Dermis microvascular lymphatic vessel endothelial cell (primary cell): ENCODE measurements around the gene GPR157. TPM values are rescaled to one million over a fixed set of nuclear protein-coding genes. Genes with fewer than 3 reads are reported as not detected.
"Not testable (repeated sequence)": the region's sequence is repeated elsewhere in the genome, so short reads cannot be mapped to it uniquely, and the experiment has no call there.

Experiments used
- DNase-seq, 2 donors: peaks; one replicate each; pipeline versions ENCODE4 v3.0.0 to v3.0.0-alpha.2; 2010; ENCODE audit warnings: low read depth in 2 of 2
- total RNA-seq: library from RNA; depleted of rRNA; stranded (reverse); fragments of >200 nt; gene quantifications from 2 replicates; pipeline ENCODE4 v1.2.1, GENCODE V29; 2014

The GPR157 gene
- total RNA-seq, 1 donor from 2014 or later: 3.9 TPM

DNA sequence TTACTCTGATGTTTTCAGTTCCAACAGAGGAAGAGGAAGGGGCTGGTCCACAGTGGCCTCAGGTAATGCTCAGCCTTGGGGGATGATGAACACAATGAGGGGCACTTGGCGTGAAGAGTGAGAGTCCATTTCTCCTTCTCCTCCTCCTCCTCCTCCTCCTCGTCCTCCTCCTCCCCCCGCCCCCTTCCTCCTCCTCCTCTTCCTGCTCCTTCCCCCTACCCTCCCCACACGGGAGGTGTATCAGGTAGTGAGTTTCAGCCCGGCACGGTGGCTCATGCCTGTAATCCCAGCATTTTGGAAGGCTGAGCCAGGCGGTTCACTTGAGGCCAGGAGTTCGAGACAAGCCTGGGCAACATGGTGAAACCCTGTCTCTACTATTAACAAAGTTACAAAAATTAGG, 17.3 kb upstream of the GPR157 start:
- DNase-seq: no peak

DNA sequence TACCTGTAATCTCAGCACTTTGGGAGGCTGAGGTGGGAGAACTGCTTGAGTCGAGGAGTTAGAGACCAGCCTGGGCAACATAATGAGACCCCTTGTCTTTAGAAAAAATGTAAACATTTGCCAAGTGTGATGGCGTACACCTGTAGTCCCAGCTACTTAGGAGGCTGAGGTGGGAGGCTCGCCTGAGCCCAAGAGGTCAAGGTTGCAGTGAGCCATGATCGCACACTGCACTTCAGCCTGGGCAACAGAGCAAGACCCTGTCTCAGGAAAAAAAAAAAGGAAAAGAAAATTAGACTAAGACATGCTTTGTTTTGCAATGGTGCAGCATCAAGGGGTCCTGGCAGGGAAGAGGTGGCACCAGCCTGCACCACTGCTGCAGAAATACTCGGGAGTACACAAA, 16.8 kb upstream of the GPR157 start:
- no peak for DNase-seq

DNA sequence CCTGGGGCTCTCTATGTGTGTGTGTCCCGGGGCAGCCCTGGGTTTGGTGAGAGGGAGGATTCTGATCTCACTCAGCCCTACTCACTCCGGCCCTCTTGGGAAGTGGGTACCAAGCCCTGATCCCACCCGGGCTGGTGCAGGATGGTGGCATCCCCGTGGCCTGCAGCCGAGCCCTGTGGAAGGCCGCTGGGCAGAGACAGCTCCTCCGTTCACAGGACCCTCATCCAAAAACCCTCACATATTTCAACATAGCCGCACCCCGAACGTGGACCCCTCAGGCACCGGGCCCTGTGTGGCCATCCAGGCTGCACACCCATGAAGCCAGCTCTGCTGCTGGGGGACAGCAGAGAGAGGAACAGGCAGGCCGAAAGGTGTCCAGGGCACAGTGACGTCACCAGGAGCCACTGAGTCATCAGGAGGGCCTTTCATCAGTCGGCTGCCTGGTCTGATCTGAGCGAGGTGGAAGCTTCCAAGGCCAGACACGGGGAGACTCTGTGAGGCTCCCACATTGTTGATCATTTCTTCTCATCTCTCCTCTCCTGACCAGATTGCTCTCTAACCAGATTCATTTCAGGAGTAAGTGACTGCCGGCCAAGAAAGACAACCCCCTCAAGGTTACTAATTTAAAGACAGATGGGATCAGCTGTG, 16.2 kb upstream of the GPR157 start:
- peak in 1 of 2 donors; percentile 72 for DNase-seq

DNA sequence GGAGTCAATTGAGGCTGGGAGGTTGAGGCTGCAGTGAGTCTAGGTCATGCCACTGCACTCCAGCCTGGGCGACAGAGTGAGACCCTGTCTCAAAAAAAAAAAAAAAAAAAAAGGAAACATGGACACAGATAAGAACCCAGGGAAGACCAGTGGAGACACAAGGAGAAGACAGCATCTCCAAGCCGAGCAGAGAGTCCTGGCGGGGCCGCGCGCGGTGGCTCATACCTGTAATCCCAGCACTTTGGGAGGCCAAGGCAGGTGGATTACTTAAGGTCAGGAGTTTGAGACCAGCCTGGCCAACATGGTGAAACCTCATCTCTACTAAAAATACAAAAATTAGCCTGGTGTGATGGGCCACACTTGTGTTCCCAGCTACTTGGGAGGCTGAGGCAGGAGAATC, 15.6 kb upstream of the GPR157 start:
- DNase-seq: not testable (repeated sequence)

DNA sequence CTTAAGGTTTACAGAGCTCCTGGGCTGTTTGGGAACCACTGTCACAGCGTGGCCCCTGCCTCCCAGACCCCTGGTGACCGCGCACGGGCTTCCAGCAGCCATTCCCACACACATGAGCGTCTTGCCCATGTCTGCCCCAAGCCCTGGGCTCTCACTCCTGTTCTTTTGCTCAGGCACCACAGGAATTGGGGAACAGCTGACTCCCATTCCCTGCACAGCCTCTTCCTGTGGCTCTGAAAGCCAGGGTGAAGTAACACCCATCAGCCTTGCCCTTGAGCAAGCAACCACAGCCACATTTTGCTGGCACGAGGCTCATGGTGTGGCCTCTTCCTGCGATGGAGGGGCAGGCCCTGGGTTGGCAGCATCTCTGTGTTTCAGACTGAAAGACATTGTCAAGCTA, 14.3 kb upstream of the GPR157 start:
- DNase-seq: no peak

DNA sequence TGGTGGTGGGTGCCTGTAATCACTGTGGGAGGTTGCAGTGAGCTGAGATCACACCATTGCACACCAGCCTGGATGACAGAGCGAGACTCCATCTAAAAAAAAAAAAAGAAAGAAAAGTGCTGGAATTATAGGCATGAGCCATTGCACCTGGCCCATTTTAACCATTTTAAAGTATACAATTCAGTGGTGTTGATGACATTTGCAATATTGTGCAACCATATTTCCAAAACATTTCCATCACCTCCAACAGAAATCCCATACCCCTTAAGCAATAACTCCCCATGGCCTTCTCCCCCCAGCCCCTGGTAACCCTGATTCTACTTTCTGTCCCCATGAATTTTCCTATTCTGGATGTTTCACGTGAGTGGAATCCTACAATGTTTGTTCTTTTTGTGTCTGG, 11.0 kb upstream of the GPR157 start:
- DNase-seq: no peak

DNA sequence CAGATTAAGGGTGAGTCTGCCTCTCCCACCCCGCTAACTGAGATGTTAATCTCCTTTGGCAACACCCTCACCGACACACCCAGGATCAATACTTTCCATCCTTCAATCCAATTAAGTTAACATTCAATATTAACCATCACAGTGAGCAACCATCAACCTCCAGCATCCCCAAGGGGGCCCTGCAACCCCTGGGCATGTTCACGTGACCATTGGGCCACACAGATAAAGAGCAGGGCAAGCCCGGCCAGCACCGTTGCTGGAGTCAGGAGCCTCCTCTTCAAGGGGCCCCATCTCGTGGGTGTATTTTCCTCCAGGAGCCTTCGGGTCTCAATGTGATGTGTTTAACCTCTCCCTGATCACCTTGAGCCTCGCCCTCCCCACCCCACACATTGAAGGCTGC, 8.0 kb upstream of the GPR157 start:
- no peak for DNase-seq

DNA sequence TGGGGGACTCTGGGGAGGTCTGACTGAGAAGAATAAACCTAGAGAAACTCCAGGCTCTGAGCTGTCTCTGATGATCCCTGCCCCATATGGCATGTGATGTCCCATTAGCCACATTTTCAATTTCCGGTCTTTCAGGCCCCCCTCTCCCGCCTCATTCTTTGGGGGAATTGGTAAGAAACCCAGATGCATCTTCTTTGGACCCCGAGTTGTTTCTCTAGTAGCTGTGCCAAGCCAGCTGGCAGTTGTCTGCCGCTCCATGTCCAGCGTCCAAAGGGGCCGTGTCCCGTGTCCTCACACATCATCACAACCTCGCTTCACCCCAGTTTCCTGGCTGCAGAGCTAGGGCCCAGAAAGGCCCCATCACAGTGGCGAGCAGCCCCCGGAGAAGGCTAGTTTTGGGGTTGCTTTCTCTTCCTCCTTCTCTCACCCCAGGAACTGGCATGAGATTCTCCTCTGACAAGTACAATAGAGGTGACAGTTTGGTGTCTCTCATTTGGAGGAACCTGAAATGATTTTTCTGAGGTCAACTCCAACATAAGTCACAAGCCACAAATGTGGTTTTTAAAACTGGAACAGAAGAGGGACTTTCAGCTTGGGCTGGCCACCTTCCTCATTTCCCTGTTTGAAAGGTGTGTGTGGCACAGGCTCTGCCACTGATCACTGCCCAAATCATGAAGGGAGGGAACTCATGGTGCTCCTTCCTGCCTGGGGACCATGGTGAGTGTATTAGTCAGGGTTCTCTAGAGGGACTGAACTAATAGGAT, 6.4 kb upstream of the GPR157 start:
- DNase-seq: no peak

DNA sequence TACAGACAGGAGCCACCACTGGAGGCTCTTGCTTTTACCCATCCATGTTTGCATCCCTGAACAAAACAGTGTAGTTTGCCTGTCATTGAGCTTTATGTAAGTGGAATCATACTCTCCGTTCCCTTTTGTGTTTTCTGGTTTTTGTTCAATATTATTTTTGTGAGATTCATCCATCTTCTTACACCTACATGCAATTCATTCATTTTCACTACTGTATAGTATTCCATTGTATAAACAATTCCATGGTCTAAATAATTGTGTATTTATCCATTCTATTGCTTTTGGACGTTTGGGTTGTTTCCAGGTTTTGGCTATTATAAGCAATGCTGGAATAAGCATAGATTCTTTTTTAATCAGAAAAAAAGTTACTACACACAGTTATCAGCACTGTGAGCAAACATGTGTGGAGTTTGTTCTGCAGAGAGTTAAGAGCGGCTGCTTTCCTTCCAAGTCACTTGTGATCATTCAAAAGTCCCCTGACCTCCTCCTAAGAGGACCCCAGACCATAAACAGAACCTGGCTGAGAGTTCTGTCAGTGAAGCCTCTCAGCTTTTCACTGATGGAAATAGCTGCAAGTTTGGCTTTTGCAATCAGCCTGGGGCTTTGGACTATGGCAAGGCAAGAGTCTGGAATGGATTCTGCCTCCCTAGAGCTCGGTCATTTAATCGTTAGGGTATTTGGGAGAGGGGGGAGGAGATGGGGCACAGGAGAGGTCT, 5.1 kb upstream of the GPR157 start:
- DNase-seq: no peak

DNA sequence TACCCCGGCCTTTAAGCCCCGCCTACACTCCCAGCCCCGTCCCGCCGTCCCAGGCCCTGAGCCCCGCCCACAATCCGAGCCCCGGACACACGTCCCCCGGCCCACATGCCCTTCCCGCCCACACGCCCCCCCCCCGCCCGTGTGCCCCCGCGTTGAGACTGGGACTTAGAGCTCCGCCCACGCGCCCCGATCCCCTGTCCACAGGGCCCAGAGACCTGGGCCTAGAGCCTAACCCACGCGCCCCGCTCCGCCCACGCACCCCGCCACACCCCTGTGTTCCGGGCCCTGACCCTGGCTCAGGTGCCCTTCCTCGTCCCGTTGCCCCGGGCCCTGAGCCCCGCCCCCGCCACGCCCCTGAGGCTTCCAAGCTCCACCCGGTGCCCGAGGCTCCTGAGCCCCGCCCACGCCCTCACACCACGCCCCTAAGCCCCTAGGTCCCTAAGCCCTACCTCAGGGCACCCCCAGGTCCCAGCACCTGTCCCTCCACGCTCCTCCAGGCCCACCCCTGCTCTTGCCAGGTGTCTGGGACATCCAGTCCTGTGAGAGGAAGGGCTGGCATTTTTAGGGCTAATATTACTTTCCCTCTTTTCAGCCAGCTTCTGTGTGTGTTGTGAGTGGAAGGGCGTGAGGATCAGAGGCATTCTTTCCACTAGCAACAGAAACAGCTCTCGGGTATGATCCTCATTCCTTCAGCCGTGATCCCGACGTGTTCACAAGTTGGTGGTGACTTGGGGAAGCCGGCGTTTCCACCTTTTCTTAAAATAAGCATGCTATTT, 552 bp upstream of the GPR157 start:
- peak in 1 of 2 donors; percentile 69 for DNase-seq

DNA sequence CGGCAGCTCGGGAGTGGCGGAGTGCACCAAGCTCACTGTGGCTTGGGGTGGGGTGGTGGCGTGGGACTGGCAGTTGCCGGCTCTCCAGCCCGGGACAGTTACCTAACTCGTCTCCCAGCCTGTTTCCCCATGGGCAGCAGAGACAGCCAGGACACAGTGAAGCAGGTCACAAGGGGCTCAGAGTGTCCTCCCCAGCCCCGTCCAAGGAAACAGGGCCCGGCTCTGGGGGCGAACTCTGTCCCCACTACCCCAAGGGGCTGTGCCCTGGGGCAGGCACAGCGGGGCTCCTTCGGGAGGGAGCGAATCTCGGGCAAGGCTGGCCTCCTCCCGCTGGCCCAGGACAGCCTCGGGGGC, 759 bp downstream of the GPR157 start:
- no peak for DNase-seq

DNA sequence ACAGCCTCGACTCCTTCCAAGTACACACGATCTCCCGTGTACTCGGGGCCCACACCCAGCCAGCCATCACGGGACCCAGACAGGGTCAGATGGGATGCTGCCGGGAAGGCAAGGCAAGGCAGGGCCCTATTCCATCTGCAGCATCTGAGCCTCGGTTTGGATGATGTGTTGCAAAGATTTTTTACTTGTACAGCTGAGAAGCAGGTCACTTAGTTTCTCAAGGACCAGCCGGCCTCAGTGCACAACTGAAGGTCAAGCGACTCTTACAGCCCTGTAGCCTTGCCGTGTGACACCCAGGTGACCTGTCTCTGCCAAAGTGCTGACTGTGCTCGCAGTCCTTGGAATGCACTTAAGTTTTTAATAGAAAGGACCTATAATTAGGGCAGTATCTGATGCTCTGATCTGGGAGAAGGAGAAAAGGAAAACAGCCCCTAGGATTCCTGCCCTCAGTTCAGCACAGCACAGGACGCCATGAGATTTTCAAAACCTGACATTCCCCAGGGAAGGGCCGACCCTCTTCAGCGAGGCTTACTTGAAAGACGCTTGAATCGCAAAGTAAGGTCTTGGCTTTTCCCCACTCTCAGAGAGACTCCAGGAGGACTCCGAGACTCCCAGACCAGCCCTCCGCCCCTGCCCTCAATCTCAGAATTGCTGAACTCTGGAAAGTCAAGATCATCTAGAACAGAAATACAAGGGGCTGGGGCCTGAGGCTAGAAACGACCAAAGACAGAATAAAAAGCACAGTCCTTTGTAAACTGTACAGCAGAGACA, 1.3 kb downstream of the GPR157 start:
- DNase-seq: no peak

DNA sequence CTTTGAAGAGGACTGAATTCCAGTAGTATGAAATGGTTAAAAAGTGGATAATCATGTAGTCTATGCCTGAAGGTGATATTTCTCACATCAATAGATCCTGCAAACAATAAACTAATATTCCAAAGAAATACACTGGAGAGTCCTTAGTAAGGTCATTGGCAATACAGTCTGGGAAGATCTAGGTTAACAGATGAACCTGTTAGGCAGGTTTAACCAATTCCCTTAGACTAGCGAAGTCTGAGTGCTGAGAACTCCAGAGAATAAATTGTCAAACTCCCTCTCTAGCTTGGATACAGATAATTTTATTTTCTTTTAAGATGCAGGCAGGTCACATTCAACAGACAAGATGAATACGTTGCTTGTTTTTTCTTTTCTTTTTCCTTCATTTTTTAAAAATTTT, 2.4 kb downstream of the GPR157 start:
- DNase-seq: no peak

DNA sequence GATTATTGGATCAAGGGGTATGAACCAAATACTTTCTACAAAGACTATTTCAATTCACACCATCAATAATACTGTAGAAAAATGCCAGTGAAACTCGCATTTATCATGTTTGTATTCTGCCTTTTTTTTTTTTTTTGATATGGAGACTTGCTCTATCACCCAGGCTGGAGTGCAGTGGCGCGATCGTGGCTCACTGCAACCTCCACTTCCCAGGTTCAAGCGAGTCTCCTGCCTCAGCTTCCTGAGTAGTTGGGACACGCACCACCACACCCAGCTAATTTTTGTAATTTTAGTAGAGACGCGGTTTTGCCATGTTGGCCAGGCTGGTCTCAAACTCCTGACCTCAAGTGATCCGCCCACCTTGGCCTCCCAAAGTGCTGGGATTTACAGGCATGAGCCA, 3.1 kb downstream of the GPR157 start:
- not testable (repeated sequence) for DNase-seq

DNA sequence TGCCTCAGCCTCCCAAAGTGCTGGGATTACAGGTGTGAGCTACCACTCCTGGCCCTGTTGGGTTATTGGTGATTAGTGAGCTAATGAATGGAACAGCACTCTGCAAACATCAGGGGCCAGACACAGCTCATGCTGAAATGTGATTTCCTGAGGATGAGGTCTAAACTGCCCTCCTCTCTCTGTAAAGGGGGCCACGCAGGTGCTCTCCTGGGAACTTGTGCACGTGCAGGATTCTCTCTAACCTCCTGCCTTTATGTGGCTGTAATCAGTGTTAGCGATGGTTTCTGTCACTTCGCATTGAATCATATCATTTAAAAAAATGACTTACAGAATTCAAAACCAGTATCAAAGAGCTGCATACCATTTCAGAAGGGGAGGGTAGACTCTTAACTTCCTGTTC, 3.6 kb downstream of the GPR157 start:
- no peak for DNase-seq

DNA sequence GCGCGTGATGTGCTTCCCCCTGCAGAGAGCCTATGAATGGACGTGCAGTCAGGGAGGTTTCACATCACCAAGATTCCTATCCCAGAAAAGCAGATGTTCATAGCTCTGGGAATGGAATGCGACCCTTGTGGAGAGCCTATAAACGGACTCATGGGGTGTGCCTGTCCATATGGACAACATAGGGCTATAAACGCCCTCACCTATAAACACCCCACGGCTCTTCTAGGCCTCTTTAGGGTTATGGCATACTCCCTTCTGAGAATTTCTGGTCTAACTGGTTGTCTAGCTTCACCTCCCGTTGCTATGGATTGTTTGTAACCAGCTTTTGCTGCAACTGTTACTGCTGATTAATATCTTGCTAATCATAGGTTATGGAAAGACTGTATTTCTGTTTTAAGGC, 4.5 kb downstream of the GPR157 start:
- not testable (repeated sequence) for DNase-seq

DNA sequence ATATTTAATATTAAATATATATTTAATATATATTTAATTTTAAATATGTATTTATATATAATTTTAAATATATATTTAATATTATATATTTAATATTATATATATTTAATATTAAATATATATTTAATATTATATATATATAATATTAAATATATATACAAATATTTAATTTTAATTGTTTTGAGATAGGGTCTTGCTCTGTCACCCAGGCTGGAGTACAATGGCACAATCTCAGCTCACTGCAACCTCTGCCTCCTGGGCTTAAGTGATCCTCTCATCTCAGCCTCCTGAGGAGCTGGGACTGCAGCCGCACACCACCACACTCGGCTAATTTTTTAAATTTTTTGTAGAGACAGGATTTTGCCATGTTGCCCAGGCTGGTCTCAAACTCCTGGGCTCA, 5.2 kb downstream of the GPR157 start:
- DNase-seq: not testable (repeated sequence)

DNA sequence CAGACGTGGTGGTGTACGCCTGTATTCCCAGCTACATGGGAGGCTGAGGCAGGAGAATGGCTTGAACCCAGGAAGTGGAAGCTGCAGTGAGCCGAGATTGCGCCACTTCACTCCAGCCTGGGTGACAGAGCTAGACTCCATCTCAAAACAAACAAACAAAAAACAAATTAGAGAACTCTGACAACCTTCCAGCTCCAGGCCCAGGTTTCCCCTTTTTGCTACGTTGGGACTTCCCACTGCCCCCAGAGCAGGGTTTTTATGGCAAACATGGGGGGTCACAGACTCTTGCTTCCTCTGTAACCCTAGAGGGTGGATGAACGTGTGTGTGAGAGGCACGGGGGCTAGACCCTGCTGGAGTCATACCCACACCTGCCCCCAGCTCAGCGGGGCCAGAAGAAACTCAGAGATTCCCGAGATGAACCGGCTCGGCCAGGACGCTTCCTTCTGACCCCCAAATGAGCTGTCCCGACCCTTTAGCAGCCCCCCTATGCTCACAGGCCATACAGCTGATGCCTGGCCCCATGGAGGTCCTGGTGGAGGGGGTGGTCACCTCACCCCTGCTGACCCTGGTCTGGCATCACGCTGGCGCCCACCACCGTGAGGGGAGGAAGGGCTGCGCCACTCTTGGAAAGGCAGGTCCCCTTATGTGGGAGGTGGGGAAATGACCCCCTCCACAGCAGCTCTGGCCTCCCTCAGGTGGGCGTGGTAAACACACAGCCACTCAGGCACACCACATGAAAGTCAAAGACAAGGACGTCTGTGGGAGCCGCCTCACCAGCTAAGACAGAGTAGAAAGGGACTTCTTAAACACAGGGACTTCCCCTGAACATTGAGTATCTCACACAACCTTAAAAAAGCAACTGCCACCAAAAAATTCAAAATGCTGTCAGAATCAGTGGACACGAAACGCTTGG, 7.1 kb downstream of the GPR157 start:
- DNase-seq: no peak

DNA sequence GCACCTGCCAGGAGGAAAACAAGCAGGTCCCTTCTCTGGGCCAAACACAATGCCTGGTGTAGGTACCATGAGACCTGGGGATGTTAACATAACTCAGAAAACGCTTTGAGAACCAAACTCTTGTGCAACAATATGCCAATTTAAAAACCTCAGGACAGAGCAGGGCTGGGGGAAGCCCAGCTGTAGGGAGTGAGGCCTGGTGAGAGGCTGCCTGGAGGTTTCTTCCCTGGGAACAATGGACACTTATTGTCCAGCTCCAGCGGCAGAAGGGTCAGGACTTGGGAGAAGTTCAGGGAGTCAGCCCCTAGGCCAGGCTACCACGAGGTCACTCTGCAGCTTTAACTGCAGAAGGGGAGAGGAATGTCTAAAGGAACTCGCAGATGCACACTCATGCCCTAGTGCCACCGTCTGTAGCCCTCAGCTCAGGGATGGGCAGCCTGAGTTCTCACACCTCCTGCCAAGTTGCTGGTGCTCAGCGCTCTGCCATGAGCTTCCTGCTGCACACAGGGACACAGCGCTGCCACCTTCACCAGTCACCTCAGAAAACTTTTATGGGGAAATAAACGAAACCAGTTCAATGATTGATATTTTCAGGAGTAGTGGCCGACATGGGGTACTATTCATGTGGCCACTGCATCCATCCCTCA, 8.5 kb downstream of the GPR157 start:
- no peak for DNase-seq

DNA sequence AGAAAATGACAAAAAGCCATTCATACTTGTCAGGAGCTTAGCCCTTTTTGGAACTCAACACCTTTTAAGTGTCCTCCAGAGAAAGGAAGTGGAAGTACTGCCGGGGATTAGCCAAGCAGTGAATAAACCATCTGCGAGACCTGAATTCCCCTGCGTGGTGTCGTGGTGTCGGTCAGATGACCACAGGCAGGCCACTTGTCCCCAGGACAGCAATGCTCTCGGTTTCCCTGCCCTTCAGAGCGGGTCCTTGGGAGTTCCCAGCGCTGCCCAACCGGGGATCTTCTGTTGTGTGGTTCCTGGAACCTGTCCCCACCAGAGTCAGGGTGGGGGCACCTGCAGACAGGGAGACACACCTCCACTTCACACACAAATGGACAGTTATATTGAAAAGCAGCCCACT, 9.2 kb downstream of the GPR157 start:
- DNase-seq: no peak
